Heart left ventricle (tissue), 16 donors: ENCODE data around the gene DNAJC11. TPM values are rescaled to one million over a fixed set of nuclear protein-coding genes. Genes with fewer than 3 reads are reported as not detected.

ENCODE experiments used
- ATAC-seq, 4 donors: fragments of 200-7000 bp; cut with Tn5 transposase; one replicate each; pipeline ENCODE4 v1.9.1; 2020 to 2022; ENCODE audit warnings: moderate library complexity in 4 of 4, mild to moderate bottlenecking in 3 of 4, moderate number of reproducible peaks in 1 of 4
- DNase-seq, 5 donors: peaks; one replicate each; pipeline ENCODE4 v3.0.0-alpha.2; 2020
- H3K27ac ChIP-seq, 12 donors: fragments of 200-600 bp; sonication (generic) in 4 of 12; one replicate each; pipeline versions ENCODE4 v1.5.0 to v1.8.0; 2016 to 2022; ENCODE audit warnings: mild to moderate bottlenecking in 2 of 12
- H3K27me3 ChIP-seq, 9 donors: fragments of 200-600 bp; sonication (generic) in 2 of 9; one replicate each; pipeline versions ENCODE4 v1.5.1 to v1.8.0; 2016 to 2022; ENCODE audit warnings: mild to moderate bottlenecking in 3 of 9
- H3K36me3 ChIP-seq, 9 donors: fragments of 200-600 bp; sonication (generic) in 2 of 9; one replicate each; pipeline versions ENCODE4 v1.5.0 to v1.8.0; 2018 to 2022; ENCODE audit warnings: mild to moderate bottlenecking in 2 of 9
- H3K4me1 ChIP-seq, 12 donors: fragments of 200-600 bp; sonication (generic) in 4 of 12; one replicate each; pipeline versions ENCODE4 v1.5.0 to v1.8.0; 2016 to 2022; ENCODE audit warnings: mild to moderate bottlenecking in 3 of 12
- H3K4me3 ChIP-seq, 12 donors: fragments of 200-600 bp; sonication (generic) in 4 of 12; one replicate each; pipeline versions ENCODE4 v1.5.0 to v1.8.0; 2017 to 2022; ENCODE audit warnings: mild to moderate bottlenecking in 9 of 12, moderate library complexity in 4 of 12
- H3K9me3 ChIP-seq, 12 donors: fragments of 200-600 bp; sonication (generic) in 4 of 12; one replicate each; pipeline versions ENCODE4 v1.5.0 to v1.8.0; 2016 to 2022; ENCODE audit warnings: mild to moderate bottlenecking in 1 of 12
- CTCF ChIP-seq, 12 donors: fragments of 200-600 bp; sonication (generic) in 4 of 12; IDR thresholded peaks; one replicate each; pipeline versions ENCODE4 v1.5.0 to v1.8.0; 2018 to 2022; ENCODE audit warnings: antibody characterized with exemption in 12 of 12, mild to moderate bottlenecking in 5 of 12
- POLR2A ChIP-seq, 2 donors: fragments of 450-650 bp; IDR thresholded peaks; one replicate each; pipeline ENCODE4 v1.6.1; 2017; ENCODE audit warnings: antibody characterized with exemption in 2 of 2, mild to moderate bottlenecking in 2 of 2, moderate library complexity in 2 of 2
- WGBS, 4 donors: extraction: QIAGEN DNeasy Blood & Tissue Kit in 2 of 4; methylation state at CpG; one replicate each; pipeline versions ENCODE4 v1.1.5 to v1.1.7; 2013 to 2018; 5-methylcytosine and 5-hydroxymethylcytosine counted together
- intact Hi-C, 10 donors: fragments of 100-400 bp; cut with DNase I; formaldehyde crosslinking; loops; one replicate each; pipeline versions ENCODE4 v1.11.1 to v1.14.2; 2022
- polyA plus RNA-seq, 2 donors: library from polyadenylated mRNA; stranded (reverse); fragments of 200-250 nt; gene quantifications; one replicate each; pipeline ENCODE4 v1.2.3, GENCODE V29; 2013
- total RNA-seq, 9 donors: library from RNA; depleted of rRNA in 2 of 9; stranded (reverse); fragments of >200 nt in 2 of 9; fragmentation: NEBNext Ultra II Directional in 3 of 9; extraction: Animal tissue kit (Norgen Biotek cat#: 25700) in 3 of 9; gene quantifications; one replicate each; pipeline versions ENCODE4 v1.1.0 to v1.2.4, GENCODE V29; 2016 to 2023
- donor health status: ischemic (EF 13 %, LVEDD 7.1; RV severe dilation, severe dysfunction).
- donor health status: healthy with polysubstance abuse.
- donor health status: DM: no; HTN: yes; CAD: no.
- donor health status: DM: no; HTN: no; CAD: no.
- donor health status: ischemic (EF 25% LVEDD 6.9; RV normal size, moderate dysfunction).
- donor health status: ischemic (EF 25% LVEDD 5.7; RV mildly dilated, moderate dysfunction).
- donor health status: healthy.
- donor health status: DM: yes; HTN: yes; CAD: no.
- donor health status: ischemic (EF 35%, LVEDD 5.7; RV mildly dilated, moderate dysfunction).
- donor health status: nonischemic (EF 11% LVEDD 7.7; RV severe dilation, severe dysfunction).
- donor health status: DM: yes; HTN: yes; CAD: no.
- donor health status: PGD.
- donor health status: ischemic (EF 29% LVEDD 5.4; RV normal size, mild dysfunction).
- donor health status: nonischemic (EF 23%, LVEDD 6.1; RV moderate dilation, normal function).

The DNAJC11 gene
- total and polyA plus RNA-seq, 11 donors: 42.4 to 67.4 (median 51.7) TPM

GRCh38 chr1:6685381-6685780 is 16.2 kb downstream of the DNAJC11 start:
- Histone ChIP-seq H3K36me3 (peaks cover 0 to 14% (median 6%) of the 10 kb centered on the region in 9 donors), H3K27me3 (no peaks in the 10 kb centered on the region), H3K4me3 (no peak overlapping the region), H3K9me3 (no peaks in the 10 kb centered on the region), H3K4me1 (peaks cover 0 to 19% (median 4%) of the 10 kb centered on the region in 12 donors), H3K27ac (no peak overlapping the region)
- no peak for DNase-seq
- ATAC-seq: no peak
- intact Hi-C loops: no loop called here
- TF ChIP-seq POLR2A (IDR thresholded peaks at IDR 0.05): no peak
- TF ChIP-seq CTCF (IDR thresholded peaks at IDR 0.05): no peak
- 92 to 96% (median 94%) methylated on average over 4 of the region's 4 CpGs for WGBS, 4 donors

GRCh38 chr1:6683434-6683833 is 18.2 kb downstream of the DNAJC11 start:
- H3K36me3 ChIP-seq: peaks cover 0 to 34% (median 25%) of the 10 kb centered on the region in 9 donors
- peaks cover 0 to 19% (median 4%) of the 10 kb centered on the region in 12 donors for H3K4me1 ChIP-seq
- TF ChIP-seq CTCF (IDR thresholded peaks at IDR 0.05) (no peak), POLR2A (IDR thresholded peaks at IDR 0.05) (no peak)
- H3K27me3 ChIP-seq: no peaks in the 10 kb centered on the region
- H3K9me3 ChIP-seq: no peaks in the 10 kb centered on the region
- no peak overlapping the region for H3K4me3 ChIP-seq
- H3K27ac ChIP-seq: no peak overlapping the region
- no peak for DNase-seq
- intact Hi-C loops: no loop called here
- 85 to 90% (median 88%) methylated on average over 3 of the region's 3 CpGs for WGBS, 4 donors
- no peak for ATAC-seq

- H3K9me3 ChIP-seq: no peaks in the 10 kb centered on the region
- no peak overlapping the region for H3K4me3 ChIP-seq
- 66 to 87% (median 80%) methylated on average over 2 of the region's 2 CpGs for WGBS, 4 donors
- H3K27me3 ChIP-seq: no peaks in the 10 kb centered on the region
- intact Hi-C loops: no loop called here
- peaks cover 0 to 67% (median 61%) of the 10 kb centered on the region in 9 donors for H3K36me3 ChIP-seq
- ATAC-seq: peak in 1 of 4 donors; percentile 27
- no peak for TF ChIP-seq POLR2A (IDR thresholded peaks at IDR 0.05)
- TF ChIP-seq CTCF (IDR thresholded peaks at IDR 0.05): peak in 1 of 12 donors; percentile 21
- no peak for DNase-seq
- peaks cover 0 to 31% (median 9%) of the 10 kb centered on the region in 12 donors for H3K4me1 ChIP-seq
- H3K27ac ChIP-seq: no peak overlapping the region
Observed at GRCh38 chr1:6675941-6676340, 25.7 kb downstream of the DNAJC11 start.

- Histone ChIP-seq H3K27me3 (no peaks in the 10 kb centered on the region), H3K27ac (peak overlapping the region in 2 of 12 donors; percentile 8 to 50), H3K9me3 (no peaks in the 10 kb centered on the region), H3K36me3 (peaks cover 0 to 55% (median 49%) of the 10 kb centered on the region in 9 donors), H3K4me1 (peaks cover 0 to 31% (median 9%) of the 10 kb centered on the region in 12 donors), H3K4me3 (no peak overlapping the region)
- DNase-seq (no peak), ATAC-seq (no peak)
- no peak for TF ChIP-seq CTCF (IDR thresholded peaks at IDR 0.05)
- WGBS, 4 donors: 83 to 95% (median 88%) methylated on average over 1 of the region's 1 CpG
- intact Hi-C loops: no loop called here
Observed at GRCh38 chr1:6674771-6675170, 26.8 kb downstream of the DNAJC11 start.
